HEK293T (cell line): ENCODE measurements around the gene PRKAG2.

ENCODE experiments used
- CTCF ChIA-PET: fragments of 350-600 bp; formaldehyde crosslinking; extraction: SDS; loops from one replicate; lab custom pipeline; 2021; ENCODE audit warnings: antibody characterized with exemption, inconsistent platforms; lab: Yijun Ruan, JAX
- POLR2A ChIA-PET: fragments of 350-600 bp; formaldehyde crosslinking; extraction: SDS; loops from one replicate; lab custom pipeline; 2020; ENCODE audit warnings: antibody characterized with exemption, inconsistent platforms; lab: Yijun Ruan, JAX
- DNase-seq: peaks from one replicate; pipeline ENCODE4 v3.0.0; 2012; ENCODE audit warnings: mixed read lengths; ENCODE audit errors: extremely low spot score
- ARNT ChIP-seq: fragments of 450-650 bp; IDR thresholded peaks from 2 replicates; pipeline ENCODE4 v1.6.1; 2017; ENCODE audit warnings: mild to moderate bottlenecking
- BHLHE40 ChIP-seq: fragments of 450-650 bp; IDR thresholded peaks from 2 replicates; pipeline ENCODE4 v1.6.1; 2016; ENCODE audit warnings: mild to moderate bottlenecking, moderate library complexity, borderline replicate concordance
- CTBP1 ChIP-seq: fragments of 450-650 bp; IDR thresholded peaks from 2 replicates; pipeline ENCODE4 v1.6.1; 2016; ENCODE audit warnings: borderline replicate concordance
- ELF4 ChIP-seq: fragments of 450-650 bp; IDR thresholded peaks from 2 replicates; pipeline ENCODE4 v1.6.1; 2017; ENCODE audit warnings: antibody characterized with exemption
- FOXA1 ChIP-seq: fragments of 450-650 bp; IDR thresholded peaks from 2 replicates; pipeline ENCODE4 v1.6.1; 2016; ENCODE audit warnings: mild to moderate bottlenecking
- FOXK2 ChIP-seq: fragments of 450-650 bp; IDR thresholded peaks from 2 replicates; pipeline ENCODE4 v1.6.1; 2016; ENCODE audit warnings: mild to moderate bottlenecking
- FOXM1 ChIP-seq: fragments of 450-650 bp; IDR thresholded peaks from 2 replicates; pipeline ENCODE4 v1.6.1; 2017; ENCODE audit warnings: mild to moderate bottlenecking, borderline replicate concordance
- HDGF ChIP-seq: fragments of 450-650 bp; IDR thresholded peaks from 2 replicates; pipeline ENCODE4 v1.6.1; 2017; ENCODE audit warnings: antibody characterized with exemption, borderline replicate concordance
- L3MBTL2 ChIP-seq: fragments of 450-650 bp; conservative IDR thresholded peaks from 2 replicates; pipeline ENCODE4 v1.6.1; 2016; ENCODE audit warnings: mild to moderate bottlenecking
- LEF1 ChIP-seq: fragments of 450-650 bp; IDR thresholded peaks from 2 replicates; pipeline ENCODE4 v1.6.1; 2017; ENCODE audit warnings: mild to moderate bottlenecking, borderline replicate concordance
- NFRKB ChIP-seq: fragments of 450-650 bp; IDR thresholded peaks from 2 replicates; pipeline ENCODE4 v1.6.1; 2016; ENCODE audit warnings: mild to moderate bottlenecking, moderate library complexity
- PKNOX1 ChIP-seq: fragments of 450-650 bp; IDR thresholded peaks from 2 replicates; pipeline ENCODE4 v1.6.1; 2016
- SP1 ChIP-seq: fragments of 450-650 bp; IDR thresholded peaks from 2 replicates; pipeline ENCODE4 v1.6.1; 2017
- SUZ12 ChIP-seq: fragments of 450-650 bp; IDR thresholded peaks from 2 replicates; pipeline ENCODE4 v1.6.1; 2016; ENCODE audit warnings: mild to moderate bottlenecking
- TARDBP ChIP-seq: fragments of 450-650 bp; IDR thresholded peaks from 2 replicates; pipeline ENCODE4 v1.6.1; 2016
- ZNF384 ChIP-seq: fragments of 450-650 bp; IDR thresholded peaks from 2 replicates; pipeline ENCODE4 v1.6.1; 2016

The PRKAG2 gene

GRCh38 chr7:151572136-151572535, 304.8 kb downstream of the PRKAG2 start:
- CTCF ChIA-PET: interaction anchor here (0.7 to 1.4 kb wide), 3 partner anchors 57 to 186 kb away, joined by 3 read pairs; no protein-coding TSS in a partner anchor

GRCh38 chr7:151571471-151571870, 305.4 kb downstream of the PRKAG2 start:
- DNase-seq: no peak
- CTCF ChIA-PET: interaction anchor here (1.4 kb wide), 1 partner anchor 187 kb away, joined by 3 read pairs; no protein-coding TSS in a partner anchor
- POLR2A ChIA-PET: no interaction called here
- no peak for TF ChIP-seq L3MBTL2
- TF ChIP-seq TARDBP: no peak
- TF ChIP-seq SUZ12: no peak
- no peak for TF ChIP-seq FOXA1
- TF ChIP-seq NFRKB: no peak
- TF ChIP-seq BHLHE40: no peak
- TF ChIP-seq HDGF: no peak
- no peak for TF ChIP-seq FOXM1
- no peak for TF ChIP-seq ZNF384
- no peak for TF ChIP-seq PKNOX1
- TF ChIP-seq SP1: no peak
- no peak for TF ChIP-seq CTBP1
- no peak for TF ChIP-seq ELF4
- TF ChIP-seq FOXK2: no peak
- no peak for TF ChIP-seq ARNT
- no peak for TF ChIP-seq LEF1

More at GRCh38 chr7:151572136-151572535, 304.8 kb downstream of the PRKAG2 start:
- no peak for TF ChIP-seq CTBP1
- POLR2A ChIA-PET: no interaction called here
- no peak for DNase-seq

- POLR2A ChIA-PET: interaction anchor here (0.6 kb wide), 1 partner anchor 18 kb away, joined by 4 read pairs; no protein-coding TSS in a partner anchor
- TF ChIP-seq SUZ12 (no peak), HDGF (no peak), LEF1 (no peak)
- CTCF ChIA-PET: interaction anchor here (0.7 to 1.6 kb wide), 3 partner anchors 10 to 188 kb away, joined by 3 to 6 read pairs (median 3); no protein-coding TSS in a partner anchor
- DNase-seq: no peak
These were observed 306.5 kb downstream of the PRKAG2 start for GRCh38 chr7:151570366-151570915.

GRCh38 chr7:151568956-151569940, 307.7 kb downstream of the PRKAG2 start:
- no peak for TF ChIP-seq FOXM1
- no peak for TF ChIP-seq ZNF384
- no peak for TF ChIP-seq CTBP1
- no peak for TF ChIP-seq L3MBTL2
- no peak for TF ChIP-seq PKNOX1
- no peak for TF ChIP-seq FOXA1
- no peak for TF ChIP-seq TARDBP
- no peak for TF ChIP-seq ELF4
- TF ChIP-seq SP1: no peak
- TF ChIP-seq FOXK2: no peak
- TF ChIP-seq ARNT: no peak
- TF ChIP-seq HDGF: no peak
- TF ChIP-seq NFRKB: no peak
- CTCF ChIA-PET: interaction anchor here (1.6 kb wide), 1 partner anchor 190 kb away, joined by 6 read pairs; no protein-coding TSS in a partner anchor

GRCh38 chr7:151566897-151567320, 310.0 kb downstream of the PRKAG2 start:
- ChIA-PET POLR2A (no interaction called here), CTCF (interaction anchor here (1.7 kb wide), 1 partner anchor 187 kb away, joined by 4 read pairs; no protein-coding TSS in a partner anchor)
- TF ChIP-seq LEF1 (no peak), SUZ12 (no peak), HDGF (no peak), ARNT (no peak), FOXK2 (no peak), ZNF384 (no peak), PKNOX1 (no peak), ELF4 (no peak), CTBP1 (no peak), FOXA1 (no peak)
- DNase-seq: no peak

More at GRCh38 chr7:151568956-151569940, 307.7 kb downstream of the PRKAG2 start:
- POLR2A ChIA-PET: no interaction called here
- DNase-seq: no peak

GRCh38 chr7:151565541-151565940, 311.4 kb downstream of the PRKAG2 start:
- TF ChIP-seq CTBP1: no peak
- TF ChIP-seq FOXA1: no peak
- TF ChIP-seq ZNF384: no peak
- TF ChIP-seq FOXK2: no peak
- no peak for TF ChIP-seq L3MBTL2
- TF ChIP-seq LEF1: no peak
- TF ChIP-seq NFRKB: no peak
- no peak for TF ChIP-seq PKNOX1
- TF ChIP-seq ELF4: no peak
- no peak for TF ChIP-seq SP1
- TF ChIP-seq FOXM1: no peak
- no peak for DNase-seq
- ChIA-PET POLR2A (no interaction called here), CTCF (interaction anchor here (0.6 kb wide), 1 partner anchor 120 kb away, joined by 5 read pairs; no protein-coding TSS in a partner anchor)
